Tibial nerve (tissue), 4 donors: Measurements from ENCODE around the gene OLFM1. TPM values are rescaled to one million over a fixed set of nuclear protein-coding genes. Genes with fewer than 3 reads are reported as not detected.

Source experiments
- DNase-seq, 2 donors: peaks; one replicate each; pipeline ENCODE4 v3.0.0-alpha.2; 2019; ENCODE audit warnings: low spot score in 2 of 2
- H3K27ac ChIP-seq, 4 donors: fragments of 200-600 bp; sonication (generic) in 3 of 4; one replicate each; pipeline ENCODE4 v1.5.1; 2017 to 2019; ENCODE audit warnings: mild to moderate bottlenecking in 1 of 4
- H3K27me3 ChIP-seq, 2 donors: fragments of 200-600 bp; sonication (generic) in 1 of 2; one replicate each; pipeline versions ENCODE4 v1.5.1 to v1.6.0; 2017 to 2019
- H3K36me3 ChIP-seq, 3 donors: fragments of 200-600 bp; sonication (generic); one replicate each; pipeline ENCODE4 v1.5.1; 2018 to 2019
- H3K4me1 ChIP-seq, 4 donors: fragments of 200-600 bp; sonication (generic) in 3 of 4; one replicate each; pipeline ENCODE4 v1.5.1; 2017 to 2019
- H3K4me3 ChIP-seq, 4 donors: fragments of 200-600 bp; sonication (generic) in 3 of 4; one replicate each; pipeline ENCODE4 v1.5.1; 2017 to 2019; ENCODE audit warnings: mild to moderate bottlenecking in 1 of 4, moderate library complexity in 1 of 4
- H3K9me3 ChIP-seq, 4 donors: fragments of 200-600 bp; sonication (generic) in 3 of 4; one replicate each; pipeline ENCODE4 v1.5.1; 2017 to 2019
- CTCF ChIP-seq, 5 experiments: fragments of 200-600 bp in 3 of 5; fragments of 450-650 bp in 2 of 5; sonication (generic) in 3 of 5; IDR thresholded peaks; one replicate each; pipeline ENCODE4 v1.5.1; 2016 to 2019; ENCODE audit warnings: antibody characterized with exemption in 5 of 5, mild to moderate bottlenecking in 3 of 5, moderate library complexity in 2 of 5
- EP300 ChIP-seq, 2 donors: sonication (generic); formaldehyde crosslinking; IDR thresholded peaks; one replicate each; pipeline ENCODE4 v1.6.1; 2017; ENCODE audit warnings: antibody characterized with exemption in 2 of 2, mild to moderate bottlenecking in 1 of 2
- POLR2A ChIP-seq, 2 donors: fragments of 450-650 bp; IDR thresholded peaks; one replicate each; pipeline ENCODE4 v1.6.1; 2017; ENCODE audit warnings: antibody characterized with exemption in 2 of 2, mild to moderate bottlenecking in 2 of 2, moderate library complexity in 2 of 2
- WGBS, 2 donors: methylation state at CpG; one replicate each; pipeline ENCODE4 v1.1.5; 2018; 5-methylcytosine and 5-hydroxymethylcytosine counted together
- total RNA-seq, 4 donors: library from RNA; depleted of rRNA; stranded (reverse); fragments of >200 nt; gene quantifications; one replicate each; pipeline ENCODE4 v1.1.0, GENCODE V29; 2016

Gene OLFM1
- total RNA-seq, 4 donors from 2014 or later = 30.3 to 63.8 (median 38.3) TPM

GRCh38 chr9:135080286-135081263 lies 6.9 kb upstream of the OLFM1 start:
- DNase-seq = no peak
- H3K4me3 ChIP-seq = no peak overlapping the region
- WGBS, 2 donors = 82% methylated on average over 26 of the region's 26 CpGs
- no peaks in the 10 kb centered on the region for H3K9me3 ChIP-seq
- peaks cover 0 to 32% (median 0%) of the 10 kb centered on the region in 4 donors for H3K4me1 ChIP-seq
- no peak overlapping the region for H3K27ac ChIP-seq
- peaks cover 0 to 15% of the 10 kb centered on the region in 2 donors for H3K27me3 ChIP-seq
- TF ChIP-seq POLR2A (IDR thresholded peaks at IDR 0.05) (no peak), CTCF (IDR thresholded peaks at IDR 0.05) (no peak), EP300 (IDR thresholded peaks at IDR 0.05) (no peak)
- no peaks in the 10 kb centered on the region for H3K36me3 ChIP-seq

- WGBS, 2 donors = 79 to 83% methylated on average over 15 of the region's 15 CpGs
- Histone ChIP-seq H3K4me3 (no peak overlapping the region), H3K36me3 (no peaks in the 10 kb centered on the region), H3K27me3 (peaks cover 0 to 8% of the 10 kb centered on the region in 2 donors), H3K9me3 (no peaks in the 10 kb centered on the region), H3K4me1 (peaks cover 0 to 32% (median under 1%) of the 10 kb centered on the region in 4 donors), H3K27ac (no peak overlapping the region)
- DNase-seq = no peak
- no peak for TF ChIP-seq CTCF (IDR thresholded peaks at IDR 0.05)
- no peak for TF ChIP-seq EP300 (IDR thresholded peaks at IDR 0.05)
- no peak for TF ChIP-seq POLR2A (IDR thresholded peaks at IDR 0.05)
These were observed 6.2 kb upstream of the OLFM1 start for GRCh38 chr9:135081264-135081660.

GRCh38 chr9:135081731-135082130 lies 5.7 kb upstream of the OLFM1 start:
- no peaks in the 10 kb centered on the region for H3K36me3 ChIP-seq
- 86 to 88% methylated on average over 16 of the region's 16 CpGs for WGBS, 2 donors
- TF ChIP-seq POLR2A (IDR thresholded peaks at IDR 0.05) = no peak
- no peak for TF ChIP-seq CTCF (IDR thresholded peaks at IDR 0.05)
- no peak for TF ChIP-seq EP300 (IDR thresholded peaks at IDR 0.05)
- no peak overlapping the region for H3K4me3 ChIP-seq
- peaks cover 0 to 32% (median 5%) of the 10 kb centered on the region in 4 donors for H3K4me1 ChIP-seq
- no peaks in the 10 kb centered on the region for H3K9me3 ChIP-seq
- DNase-seq = no peak
- peaks cover 0 to 9% of the 10 kb centered on the region in 2 donors for H3K27me3 ChIP-seq
- H3K27ac ChIP-seq = no peak overlapping the region

GRCh38 chr9:135082536-135082935 lies 4.9 kb upstream of the OLFM1 start:
- Histone ChIP-seq H3K9me3 (no peaks in the 10 kb centered on the region), H3K36me3 (no peaks in the 10 kb centered on the region), H3K4me3 (no peak overlapping the region), H3K27ac (no peak overlapping the region), H3K27me3 (peaks cover 0 to 15% of the 10 kb centered on the region in 2 donors), H3K4me1 (peaks cover 0 to 32% (median 11%) of the 10 kb centered on the region in 4 donors)
- TF ChIP-seq POLR2A (IDR thresholded peaks at IDR 0.05) = no peak
- no peak for TF ChIP-seq EP300 (IDR thresholded peaks at IDR 0.05)
- no peak for TF ChIP-seq CTCF (IDR thresholded peaks at IDR 0.05)
- DNase-seq = no peak
- 75 to 82% methylated on average over 7 of the region's 7 CpGs for WGBS, 2 donors

- H3K4me3 ChIP-seq = no peak overlapping the region
- H3K27me3 ChIP-seq = peaks cover 0 to 16% of the 10 kb centered on the region in 2 donors
- H3K9me3 ChIP-seq = no peaks in the 10 kb centered on the region
- no peak overlapping the region for H3K27ac ChIP-seq
- no peaks in the 10 kb centered on the region for H3K36me3 ChIP-seq
- DNase-seq = no peak
- 58 to 73% methylated on average over 9 to 13 of the region's 13 CpGs for WGBS, 2 donors
- TF ChIP-seq POLR2A (IDR thresholded peaks at IDR 0.05) = no peak
- TF ChIP-seq EP300 (IDR thresholded peaks at IDR 0.05) = no peak
- TF ChIP-seq CTCF (IDR thresholded peaks at IDR 0.05) = no peak
- peaks cover 0 to 34% (median 11%) of the 10 kb centered on the region in 4 donors for H3K4me1 ChIP-seq
These were observed 4.1 kb upstream of the OLFM1 start for GRCh38 chr9:135083241-135083810.
